MM.1S (cell line): Measurements from ENCODE around the gene KCNJ2.

Source experiments
- EZH2 ChIP-seq: fragments of 300-600 bp; sonication (generic); optimal IDR thresholded peaks from 2 replicates; pipeline ENCODE3; 2017; ENCODE audit warnings: low read depth, mild to moderate bottlenecking, antibody characterized with exemption, low read length, mixed read lengths
- EZH2phosphoT487 ChIP-seq: fragments of 300-600 bp; sonication (generic); IDR thresholded peaks from 2 replicates; pipeline ENCODE4 v1.6.1; 2018; ENCODE audit warnings: antibody characterized with exemption, low read length
- TF ChIP-seq, protein P1 (sequence below): fragments of 300-600 bp; sonication (generic); IDR thresholded peaks from 2 replicates; pipeline ENCODE4 v1.5.1; 2016; ENCODE audit warnings: antibody characterized with exemption, low read length, mixed read lengths

DNA sequence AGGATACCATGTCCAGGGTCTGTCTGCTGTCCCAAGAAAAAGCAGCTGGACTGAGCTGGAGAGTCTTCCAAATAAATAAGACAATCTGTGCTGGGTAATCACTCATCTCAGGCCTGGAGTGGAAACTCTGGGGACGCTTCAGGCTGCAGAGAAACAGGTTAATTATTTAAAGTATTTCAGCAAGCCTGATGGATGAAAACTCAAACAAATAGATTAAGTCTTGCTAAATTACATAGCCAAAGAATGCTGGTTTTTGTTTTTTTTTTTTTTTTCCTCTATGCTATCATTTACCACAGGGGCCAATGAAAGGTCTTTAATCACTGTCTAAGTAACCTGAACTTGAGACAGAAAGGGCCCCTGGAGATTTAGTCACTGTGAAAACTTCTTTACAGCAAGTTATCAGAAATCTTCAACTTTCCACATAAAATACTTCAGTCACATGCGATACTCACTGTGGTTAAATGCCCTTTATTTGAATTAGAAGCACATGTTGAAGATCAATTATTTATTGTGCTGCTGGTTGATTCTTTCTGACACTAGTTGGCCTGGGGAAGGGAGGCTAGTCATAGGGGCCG lies 31.0 kb upstream of the KCNJ2 start:
- TF ChIP-seq, protein P1, sequence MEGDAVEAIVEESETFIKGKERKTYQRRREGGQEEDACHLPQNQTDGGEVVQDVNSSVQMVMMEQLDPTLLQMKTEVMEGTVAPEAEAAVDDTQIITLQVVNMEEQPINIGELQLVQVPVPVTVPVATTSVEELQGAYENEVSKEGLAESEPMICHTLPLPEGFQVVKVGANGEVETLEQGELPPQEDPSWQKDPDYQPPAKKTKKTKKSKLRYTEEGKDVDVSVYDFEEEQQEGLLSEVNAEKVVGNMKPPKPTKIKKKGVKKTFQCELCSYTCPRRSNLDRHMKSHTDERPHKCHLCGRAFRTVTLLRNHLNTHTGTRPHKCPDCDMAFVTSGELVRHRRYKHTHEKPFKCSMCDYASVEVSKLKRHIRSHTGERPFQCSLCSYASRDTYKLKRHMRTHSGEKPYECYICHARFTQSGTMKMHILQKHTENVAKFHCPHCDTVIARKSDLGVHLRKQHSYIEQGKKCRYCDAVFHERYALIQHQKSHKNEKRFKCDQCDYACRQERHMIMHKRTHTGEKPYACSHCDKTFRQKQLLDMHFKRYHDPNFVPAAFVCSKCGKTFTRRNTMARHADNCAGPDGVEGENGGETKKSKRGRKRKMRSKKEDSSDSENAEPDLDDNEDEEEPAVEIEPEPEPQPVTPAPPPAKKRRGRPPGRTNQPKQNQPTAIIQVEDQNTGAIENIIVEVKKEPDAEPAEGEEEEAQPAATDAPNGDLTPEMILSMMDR: no peak
- no peak for TF ChIP-seq EZH2
- TF ChIP-seq EZH2phosphoT487: no peak
